ENCODE data around the gene AMHR2. TPM values are rescaled to one million over a fixed set of nuclear protein-coding genes. Genes with fewer than 3 reads are reported as not detected.
"Not testable (repeated sequence)": the region's sequence is repeated elsewhere in the genome, so short reads cannot be mapped to it uniquely, and the experiment has no call there.

Gene AMHR2
- total RNA-seq, 1 donor: not detected

- no peak for TF ChIP-seq CTCF (IDR thresholded peaks at IDR 0.05; ENCODE audit: insufficient read depth, low read length)
- no peak overlapping the region for H3K4me3 ChIP-seq (ENCODE audit: low read depth, low read length)
- no peak for DNase-seq (ENCODE audit: low read depth)
Observed at GRCh38 chr12:53399896-53400295, 23.8 kb upstream of the AMHR2 start.

DNA sequence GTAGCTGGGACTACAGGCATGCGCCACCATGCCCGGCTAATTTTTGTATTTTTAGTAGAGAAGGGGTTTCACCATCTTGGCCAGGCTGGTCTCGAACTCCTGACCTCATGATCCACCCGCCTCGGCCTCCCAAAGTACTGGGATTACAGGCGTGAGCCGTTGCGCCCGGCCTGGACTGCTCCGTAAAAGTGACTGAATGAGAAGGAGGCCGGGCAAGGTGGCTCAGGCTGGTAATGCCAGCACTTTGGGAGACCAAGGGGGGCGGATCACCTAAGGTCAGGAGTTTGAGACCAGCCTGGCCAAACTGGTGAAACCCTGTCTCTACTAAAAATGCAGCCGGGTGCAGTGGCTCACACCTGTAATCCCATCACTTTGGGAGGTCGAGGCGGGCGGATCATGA, 21.3 kb upstream of the AMHR2 start:
- DNase-seq (ENCODE audit: low read depth); H3K4me3 ChIP-seq (ENCODE audit: low read depth, low read length): not testable (repeated sequence)

DNA sequence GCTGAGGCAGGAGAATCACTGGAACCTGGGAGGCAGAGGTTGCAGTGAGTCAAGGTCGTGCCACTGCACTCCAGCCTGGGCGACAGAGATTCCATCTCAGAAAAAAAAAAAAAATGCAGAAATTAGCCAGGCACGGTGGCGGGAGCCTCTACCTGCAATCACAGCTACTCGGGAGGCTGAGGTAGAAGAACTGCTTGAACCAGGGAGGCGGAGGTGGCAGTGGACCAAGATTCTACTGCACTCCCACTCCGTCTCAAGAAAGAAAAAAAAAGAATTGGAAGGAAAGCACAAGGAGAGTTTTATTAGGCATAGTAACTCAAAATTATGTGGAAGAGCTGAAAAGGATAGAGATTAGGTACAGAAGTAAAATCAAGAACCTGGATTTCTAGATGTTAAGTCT, 20.8 kb upstream of the AMHR2 start:
- H3K4me3 ChIP-seq (ENCODE audit: low read depth, low read length): no peak overlapping the region
- no peak for DNase-seq (ENCODE audit: low read depth)
- no peak for TF ChIP-seq CTCF (IDR thresholded peaks at IDR 0.05; ENCODE audit: insufficient read depth, low read length)

- H3K4me3 ChIP-seq (ENCODE audit: low read depth, low read length): no peak overlapping the region
- DNase-seq (ENCODE audit: low read depth): no peak
- TF ChIP-seq CTCF (IDR thresholded peaks at IDR 0.05; ENCODE audit: insufficient read depth, low read length): no peak
Observed at GRCh38 chr12:53410951-53411350, 12.7 kb upstream of the AMHR2 start.

GRCh38 chr12:53413485-53414204, 10.0 kb upstream of the AMHR2 start:
- no peak for DNase-seq (ENCODE audit: low read depth)
- no peak for TF ChIP-seq CTCF (IDR thresholded peaks at IDR 0.05; ENCODE audit: insufficient read depth, low read length)

DNA sequence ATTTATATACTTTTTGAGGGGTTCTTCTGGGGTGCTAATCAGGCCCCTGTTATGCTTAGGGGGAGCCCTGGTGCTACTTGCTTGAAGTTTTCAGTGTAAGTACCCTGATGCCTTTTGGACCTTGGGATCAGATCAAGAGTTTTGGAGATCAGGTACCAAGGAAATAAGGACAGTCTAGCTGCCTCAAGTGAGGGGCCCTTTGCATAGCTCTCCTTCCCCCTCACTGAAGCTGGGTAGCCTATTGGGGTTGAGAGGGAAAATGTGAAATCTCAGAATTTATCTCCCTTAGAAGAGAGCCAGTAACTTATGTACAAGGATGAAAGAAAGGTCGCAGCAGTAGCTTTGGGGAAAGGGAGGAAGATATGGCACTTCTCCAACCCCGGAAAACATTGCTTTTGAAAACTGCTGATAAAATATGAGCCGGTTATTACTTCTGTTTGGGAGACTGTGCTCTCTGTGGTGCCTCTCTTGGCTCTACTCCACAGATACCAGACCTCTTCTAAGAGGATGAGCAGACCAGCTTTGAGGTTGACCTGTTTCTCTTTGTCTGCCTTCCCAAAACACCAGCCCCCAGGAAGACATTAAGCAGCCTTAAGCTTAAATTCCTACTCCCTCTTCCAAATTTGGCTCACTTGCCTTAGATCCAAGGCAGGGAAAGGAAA, 8.8 kb upstream of the AMHR2 start:
- DNase-seq (ENCODE audit: low read depth): peak; percentile 39
- no peak for TF ChIP-seq CTCF (IDR thresholded peaks at IDR 0.05; ENCODE audit: insufficient read depth, low read length)
- H3K4me3 ChIP-seq (ENCODE audit: low read depth, low read length): no peak overlapping the region

More at GRCh38 chr12:53413485-53414204, 10.0 kb upstream of the AMHR2 start:
- no peak overlapping the region for H3K4me3 ChIP-seq (ENCODE audit: low read depth, low read length)

DNA sequence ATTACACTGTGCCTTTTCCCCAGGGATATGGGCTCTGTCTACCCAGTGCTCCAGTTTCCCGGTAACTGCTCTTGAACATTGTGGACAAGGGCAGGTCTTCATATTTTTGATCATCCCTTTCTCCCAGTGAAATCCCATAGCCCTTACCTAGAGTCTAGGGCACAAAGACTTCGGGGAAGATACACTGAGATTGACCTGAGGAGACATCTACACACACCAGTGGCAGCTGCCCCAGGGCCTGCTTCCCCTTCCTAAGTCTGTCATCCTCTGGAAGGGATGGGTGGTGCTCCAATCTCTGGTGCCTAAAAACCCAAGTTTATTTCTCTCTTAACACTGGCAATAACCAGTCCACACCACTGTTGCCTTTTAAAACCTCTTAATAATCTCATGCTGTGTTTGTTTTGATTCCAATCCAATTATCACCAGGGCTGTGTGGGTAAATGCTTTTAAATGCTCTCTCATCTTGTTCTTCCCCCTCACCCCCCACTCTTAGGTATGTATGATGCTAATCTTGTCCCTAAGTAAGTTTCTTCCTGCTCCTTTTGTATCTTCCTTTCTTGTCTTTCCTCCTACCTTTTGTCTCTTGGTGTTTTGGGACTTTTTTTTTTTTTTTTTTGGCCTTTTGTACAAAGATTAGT, 7.8 kb upstream of the AMHR2 start:
- not testable (repeated sequence) for H3K4me3 ChIP-seq (ENCODE audit: low read depth, low read length)
- peak; percentile 23 for DNase-seq (ENCODE audit: low read depth)

DNA sequence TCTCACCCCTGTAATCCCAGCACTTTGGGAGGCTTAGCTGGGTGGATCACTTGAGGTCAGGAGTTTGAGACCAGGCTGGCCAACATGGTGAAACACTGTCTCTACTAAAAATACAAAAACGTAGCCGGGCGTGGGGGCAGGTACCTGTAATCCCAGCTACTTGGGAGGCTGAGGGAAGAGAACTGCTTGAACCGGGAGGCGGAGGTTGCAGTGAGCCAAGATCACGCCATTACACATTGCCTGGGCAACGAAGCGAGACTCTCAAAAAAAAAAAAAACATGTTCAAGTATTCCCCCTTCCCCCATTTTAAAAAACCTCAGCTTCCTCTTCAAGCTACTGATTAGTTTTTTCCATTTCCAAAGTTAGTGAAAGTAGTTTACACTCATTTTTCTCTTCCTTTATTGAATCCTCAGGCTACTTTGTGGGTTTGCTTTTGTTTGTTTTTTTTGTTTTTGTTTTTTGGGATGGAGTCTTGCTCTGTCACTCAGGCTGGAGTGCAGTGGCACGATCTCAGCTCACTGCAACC, 6.3 kb upstream of the AMHR2 start:
- H3K4me3 ChIP-seq (ENCODE audit: low read depth, low read length); DNase-seq (ENCODE audit: low read depth): not testable (repeated sequence)

Data from fibroblast of the aortic adventitia (primary cell).